Inflammatory macrophage treated with lipopolysaccharide for 4 hours (primary cell): ENCODE results near the gene RECK.
A peak's percentile ranks its signal among the peaks of the same experiment; 100 is the strongest.

ENCODE experiments used
- DNase-seq: peaks from one replicate; pipeline ENCODE4 v3.0.0-alpha.2; 2020

RECK gene

DNA sequence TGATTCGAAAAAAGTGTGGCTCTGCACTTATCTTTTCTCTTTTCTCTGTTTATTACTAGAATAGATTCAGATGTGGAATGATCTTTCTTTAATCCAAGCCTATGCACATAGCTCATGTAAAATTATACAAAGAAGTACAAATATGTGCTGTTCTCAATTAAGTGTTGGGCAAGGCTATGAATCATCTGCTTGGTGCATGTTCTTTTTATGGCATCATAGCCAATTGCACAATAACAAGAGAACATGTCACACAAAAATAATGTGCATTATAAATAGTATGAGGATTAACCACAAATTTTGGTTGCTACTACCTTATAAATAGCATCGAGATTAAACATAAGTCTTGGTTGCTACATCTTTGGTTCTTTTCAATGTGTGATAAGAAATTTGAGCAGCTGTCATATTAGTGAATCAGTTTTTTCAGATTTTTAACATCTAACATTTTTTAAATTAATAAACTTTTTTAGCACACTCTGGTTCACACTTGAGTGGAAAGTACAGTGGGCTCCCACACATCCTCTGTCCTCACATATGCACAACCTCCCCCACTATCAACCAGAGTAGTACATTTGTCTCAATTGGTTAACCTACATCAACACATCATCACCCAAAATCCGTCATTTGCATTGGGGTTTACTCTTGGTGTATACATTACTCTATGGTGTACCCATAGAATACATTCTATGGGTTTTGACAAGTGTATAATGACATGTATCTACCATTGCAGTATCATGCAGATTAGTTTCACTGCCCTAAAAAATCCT, 6.8 kb upstream of the RECK start:
- DNase-seq: peak; percentile 91

DNA sequence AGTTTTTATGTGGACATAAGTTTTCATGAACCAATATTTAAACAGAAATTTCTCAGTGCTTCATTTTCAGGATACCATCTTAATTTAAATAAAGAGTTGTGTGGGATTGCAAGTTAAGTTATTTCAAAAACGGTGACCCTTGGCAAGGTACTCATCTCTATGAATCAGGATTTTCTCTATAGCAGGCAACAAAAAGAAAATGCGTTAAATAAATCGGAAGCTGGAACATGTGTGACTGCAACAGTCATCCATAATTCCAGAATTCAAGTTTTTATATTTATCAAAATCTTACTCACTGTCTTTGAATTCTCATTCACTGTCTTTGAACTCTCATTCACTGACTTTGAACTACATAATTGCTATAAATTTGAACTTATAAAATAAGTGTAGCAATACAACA, 5.8 kb upstream of the RECK start:
- no peak for DNase-seq

DNA sequence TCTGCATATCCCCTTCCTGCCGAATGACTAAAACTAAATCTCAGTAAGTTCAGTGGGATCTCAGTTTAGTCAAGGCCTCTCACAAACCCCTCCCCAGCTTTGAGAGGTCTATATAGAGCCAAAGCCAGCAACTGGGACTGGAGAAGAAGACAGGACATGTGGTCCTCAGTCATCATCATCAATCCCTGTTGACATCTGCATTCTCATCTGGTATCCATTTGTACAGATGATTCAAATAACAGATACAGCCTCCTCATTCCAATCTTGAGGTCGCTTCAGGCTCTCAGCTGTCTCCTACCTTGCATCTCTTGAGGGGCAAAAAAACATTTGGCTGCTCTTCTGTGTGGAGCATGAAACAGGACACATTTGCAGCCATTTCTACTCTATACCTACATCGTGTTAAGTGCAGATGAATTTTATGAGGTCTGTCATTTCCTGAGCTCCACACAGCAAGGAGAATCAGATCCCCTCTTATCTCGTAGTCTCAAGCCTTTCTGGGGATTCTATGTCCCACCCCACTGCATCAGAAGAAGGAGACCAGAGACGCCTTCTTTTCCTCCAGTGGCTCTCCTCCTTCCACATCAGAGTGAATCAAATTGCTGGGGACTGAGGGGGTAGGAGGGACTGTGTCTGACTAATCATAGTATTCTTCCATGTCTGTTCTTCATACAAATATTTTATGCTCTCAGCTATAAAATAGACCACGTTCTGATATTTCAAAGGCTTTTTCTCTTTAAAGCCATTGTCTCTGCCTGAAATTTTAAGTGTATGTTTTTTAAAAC, 4.7 kb upstream of the RECK start:
- no peak for DNase-seq

DNA sequence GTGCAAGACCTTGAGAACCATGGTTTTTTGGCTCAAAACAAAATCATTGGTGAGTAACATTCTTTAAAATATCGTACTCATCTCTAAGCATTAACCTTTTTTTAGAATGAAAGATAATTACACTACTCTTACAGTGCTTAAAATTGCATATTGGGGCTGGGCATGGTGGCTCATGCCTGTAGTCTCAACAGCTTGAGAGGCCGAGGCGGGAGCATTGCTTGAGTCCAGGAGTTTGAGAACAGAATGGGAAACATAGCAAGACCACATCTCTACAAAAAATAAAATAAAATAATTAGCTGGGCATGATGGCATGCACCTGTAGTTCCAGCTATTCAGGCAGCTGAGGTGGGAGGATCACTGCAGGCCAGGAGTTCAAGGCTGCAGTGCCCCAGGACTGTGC, 2.9 kb upstream of the RECK start:
- no peak for DNase-seq

DNA sequence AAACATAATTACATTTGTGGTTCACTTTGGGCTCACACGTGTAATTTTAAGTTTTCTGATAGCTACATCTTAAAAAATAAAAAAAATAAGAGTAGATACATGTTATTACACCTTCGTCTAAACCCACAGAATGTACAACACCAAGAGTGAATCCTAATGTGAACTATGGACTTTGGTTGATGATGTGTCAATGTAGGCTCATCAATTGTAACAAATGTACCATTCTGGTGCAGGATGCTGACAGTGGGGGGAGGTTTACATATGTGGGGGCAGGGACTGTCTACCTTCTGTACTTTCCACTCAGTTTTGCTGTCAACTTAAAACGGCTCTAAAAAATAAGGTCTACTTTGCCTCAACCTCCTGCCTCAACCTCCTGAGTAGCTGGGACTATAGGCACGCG, 2.5 kb upstream of the RECK start:
- DNase-seq: no peak

DNA sequence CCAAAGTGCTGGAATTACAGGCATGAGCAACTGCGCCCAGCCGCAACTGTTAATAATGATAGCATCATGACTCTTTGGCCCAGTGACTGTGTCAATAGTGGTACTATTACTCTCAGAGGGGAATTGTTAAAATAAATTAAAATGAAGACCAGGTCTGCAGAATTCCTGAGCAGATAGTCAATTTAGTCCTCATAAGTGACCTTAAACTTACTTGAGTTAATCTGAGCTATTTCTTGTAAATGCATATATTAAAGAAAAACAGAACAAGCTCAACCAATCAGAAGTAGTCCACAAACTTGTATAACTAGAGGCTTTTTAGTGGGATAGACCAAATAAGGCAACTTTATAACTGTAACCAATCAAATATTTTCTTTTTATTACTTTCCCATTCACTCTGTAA, 1.7 kb upstream of the RECK start:
- DNase-seq: no peak

DNA sequence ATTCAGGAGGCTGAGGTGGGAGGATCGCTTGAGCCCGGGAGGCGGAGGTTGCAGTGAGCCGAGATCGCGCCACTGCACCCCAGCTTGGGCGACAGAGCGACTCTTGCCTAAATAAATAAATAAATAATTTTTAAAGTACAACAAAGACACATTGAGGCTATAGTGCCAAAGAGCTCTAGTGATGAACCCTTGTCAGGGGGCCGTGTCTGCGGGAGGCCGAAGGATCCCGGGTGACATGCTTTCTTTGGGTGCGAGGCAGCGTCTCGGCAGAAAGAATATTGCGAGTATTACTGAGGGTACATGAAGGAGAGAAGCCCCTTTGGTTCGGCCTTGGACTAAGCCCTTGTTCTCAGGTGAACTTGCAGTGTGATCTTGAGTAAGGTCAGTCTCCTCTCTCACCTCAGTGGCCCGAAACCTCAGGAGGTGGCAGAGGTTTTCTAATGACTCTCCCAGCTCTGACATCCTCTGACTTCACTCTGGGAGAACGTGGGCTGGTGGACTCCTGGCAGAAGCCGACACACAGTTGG, 397 bp upstream of the RECK start:
- no peak for DNase-seq

DNA sequence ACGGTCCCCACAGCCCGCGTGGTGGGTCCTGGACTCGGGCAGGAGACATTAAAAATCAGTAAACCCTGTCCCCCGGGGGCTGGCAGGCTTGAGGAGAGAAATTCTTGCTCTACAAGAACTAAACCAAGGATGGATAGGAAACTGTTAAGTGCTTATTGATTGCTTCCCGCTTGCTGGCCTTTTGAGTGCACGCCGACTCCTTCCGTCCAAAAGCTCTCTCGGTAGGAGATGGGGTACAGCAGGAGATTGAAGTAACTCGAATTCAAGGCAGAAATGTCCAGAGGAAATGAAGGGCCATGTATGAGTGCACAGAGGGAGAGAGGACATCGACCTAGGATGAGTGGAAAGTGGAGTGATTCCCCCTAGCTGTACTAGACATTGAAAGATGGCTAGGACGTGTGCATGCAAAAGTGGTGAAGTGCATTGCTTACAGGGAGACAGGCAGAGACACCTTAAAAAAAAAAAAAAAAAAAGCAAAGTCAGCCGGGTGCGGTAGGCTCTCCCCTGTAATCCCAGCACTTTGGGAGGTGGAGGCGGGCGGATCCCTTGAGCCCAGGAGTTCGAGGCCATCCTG, 923 bp downstream of the RECK start:
- DNase-seq: no peak

DNA sequence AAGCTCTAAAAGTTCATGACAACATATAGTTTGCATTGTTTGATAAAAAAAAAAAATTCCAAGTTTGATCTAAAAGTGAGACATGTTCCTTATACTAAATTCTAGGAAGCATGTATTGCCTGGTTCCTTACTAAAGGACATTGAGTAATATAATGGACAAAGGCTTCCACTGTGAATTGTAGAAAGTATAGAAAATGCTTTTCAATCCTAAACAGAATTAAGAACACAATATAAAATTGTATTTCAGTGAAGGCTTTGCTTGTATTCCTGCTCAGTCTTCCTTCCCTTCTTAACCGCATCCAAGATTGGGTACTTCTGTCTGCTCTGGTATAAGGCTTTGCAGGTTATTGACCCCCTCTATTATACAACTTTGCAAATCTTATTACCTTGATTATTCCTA, 2.4 kb downstream of the RECK start:
- no peak for DNase-seq

DNA sequence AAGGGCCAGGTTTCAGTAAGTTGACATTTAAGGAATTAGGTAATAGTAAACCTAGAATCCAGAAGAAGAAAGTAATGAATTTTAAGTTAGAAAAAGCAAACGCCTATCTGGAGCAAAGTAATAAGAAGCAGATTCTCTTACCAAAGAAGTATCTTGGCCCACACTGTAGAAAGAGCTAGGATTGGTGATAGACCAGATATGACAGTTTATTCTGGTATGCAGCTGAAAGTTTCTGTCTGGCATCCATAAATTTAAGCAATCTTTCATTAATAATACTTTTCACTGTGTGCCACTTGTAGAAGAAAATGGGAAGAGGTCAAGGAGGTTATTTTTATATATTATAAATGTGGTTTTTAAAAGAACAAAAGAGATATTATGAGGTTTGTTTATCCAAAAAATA, 3.0 kb downstream of the RECK start:
- DNase-seq: no peak

DNA sequence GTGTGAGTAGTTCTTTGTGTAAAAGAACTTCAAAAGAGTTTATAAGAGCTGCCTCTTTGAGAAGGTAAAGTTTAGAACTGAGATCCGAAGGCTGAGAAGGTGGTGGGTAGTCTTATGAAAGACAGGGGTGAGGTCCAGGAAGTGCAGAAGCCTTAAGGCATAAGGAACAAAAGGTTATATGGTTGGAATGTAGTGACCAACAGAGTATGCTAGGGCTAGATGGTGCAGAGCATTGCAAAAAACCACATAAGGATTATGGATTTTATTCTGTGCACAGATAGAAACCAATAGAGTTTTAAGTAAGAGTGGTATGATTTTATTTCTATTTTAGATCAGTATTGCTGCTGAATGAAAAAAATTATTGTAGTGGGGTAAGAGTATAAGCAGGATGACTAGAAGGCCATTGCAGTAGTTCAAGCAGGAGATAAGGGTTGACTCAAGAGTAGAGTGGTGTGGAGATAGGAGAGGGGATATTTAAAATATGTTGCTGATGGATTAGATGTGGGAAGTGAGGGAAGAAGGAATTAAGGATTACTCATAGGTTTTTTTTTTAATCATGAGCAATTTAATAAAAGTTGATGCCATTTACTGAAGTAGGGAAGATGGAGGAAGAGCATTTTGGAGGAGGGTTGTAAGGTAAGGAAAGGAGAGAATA, 3.7 kb downstream of the RECK start:
- no peak for DNase-seq

DNA sequence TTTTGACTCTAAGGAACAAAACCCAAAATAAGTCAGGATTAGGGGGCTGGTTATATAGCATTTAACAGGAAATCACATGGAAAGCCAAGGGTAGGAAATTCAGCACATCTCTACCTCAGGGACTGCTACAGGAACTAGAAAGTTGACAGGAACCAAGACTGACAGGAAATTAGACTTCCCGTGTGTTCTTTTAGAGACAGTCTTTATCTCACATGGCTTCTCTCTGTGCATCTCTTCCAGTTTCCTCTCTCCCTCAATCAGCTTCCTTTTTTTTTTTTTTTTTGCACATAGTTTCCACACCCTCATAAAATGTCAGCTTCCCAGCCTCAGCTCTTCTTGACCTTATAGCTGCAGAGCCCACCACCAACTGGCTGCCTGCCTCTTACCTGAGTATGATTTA, 4.8 kb downstream of the RECK start:
- peak; percentile 50 for DNase-seq

DNA sequence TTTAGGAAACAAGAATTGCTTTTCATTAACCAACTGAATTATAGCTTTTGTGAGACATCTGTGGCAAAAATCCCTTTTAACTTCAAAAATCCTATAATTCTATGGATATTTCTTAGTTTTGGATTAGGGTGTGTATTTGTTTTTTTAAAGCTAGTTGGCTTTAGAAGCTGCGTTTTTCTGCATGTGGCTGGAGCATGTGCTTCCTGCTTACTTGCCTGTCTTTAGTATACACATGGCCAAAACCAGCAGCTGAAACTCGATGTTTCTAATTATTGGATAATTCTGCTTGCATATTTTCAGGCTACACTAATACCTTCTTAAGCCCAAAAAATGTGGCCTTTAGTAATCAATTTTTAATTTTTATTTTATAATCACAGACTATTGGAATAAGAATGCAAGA, 8.9 kb downstream of the RECK start:
- no peak for DNase-seq

DNA sequence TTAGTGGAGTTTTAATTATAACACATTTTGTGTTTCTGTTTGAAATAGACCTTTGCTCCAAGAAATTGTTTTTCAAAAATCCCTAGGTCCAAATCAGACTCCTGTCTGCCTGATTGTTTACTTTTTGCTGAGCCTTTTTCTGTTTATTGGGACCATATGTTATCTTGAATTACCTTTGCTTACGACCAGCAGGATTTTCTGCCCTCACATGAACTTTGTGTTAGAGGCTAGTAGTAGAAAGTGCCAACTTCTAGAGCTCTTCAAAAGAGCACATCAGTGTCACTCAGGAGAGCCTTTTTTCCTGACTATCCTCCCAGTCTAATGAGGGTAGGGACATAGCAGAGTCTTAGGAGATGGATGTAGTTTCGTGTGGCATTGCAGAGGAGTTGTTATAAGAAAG, 10.2 kb downstream of the RECK start:
- no peak for DNase-seq

DNA sequence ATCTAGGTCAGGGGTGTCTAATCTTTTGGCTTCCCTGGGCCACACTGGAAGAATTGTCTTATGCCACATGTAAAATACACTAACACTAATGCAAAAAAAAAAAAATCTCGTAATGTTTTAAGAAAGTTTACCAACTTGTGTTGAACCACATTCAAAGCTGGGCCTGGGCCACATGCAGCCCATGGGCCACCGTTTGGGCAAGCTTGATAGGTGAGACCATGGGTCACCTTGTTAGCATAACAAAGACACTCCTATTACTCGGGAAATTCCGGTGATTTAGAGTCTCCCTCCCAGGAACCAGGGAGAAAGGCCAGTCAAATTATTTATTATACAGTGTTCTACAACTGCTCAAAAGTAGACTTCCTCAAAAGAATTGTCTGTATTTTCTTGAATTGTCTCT, 12.7 kb downstream of the RECK start:
- DNase-seq: no peak

DNA sequence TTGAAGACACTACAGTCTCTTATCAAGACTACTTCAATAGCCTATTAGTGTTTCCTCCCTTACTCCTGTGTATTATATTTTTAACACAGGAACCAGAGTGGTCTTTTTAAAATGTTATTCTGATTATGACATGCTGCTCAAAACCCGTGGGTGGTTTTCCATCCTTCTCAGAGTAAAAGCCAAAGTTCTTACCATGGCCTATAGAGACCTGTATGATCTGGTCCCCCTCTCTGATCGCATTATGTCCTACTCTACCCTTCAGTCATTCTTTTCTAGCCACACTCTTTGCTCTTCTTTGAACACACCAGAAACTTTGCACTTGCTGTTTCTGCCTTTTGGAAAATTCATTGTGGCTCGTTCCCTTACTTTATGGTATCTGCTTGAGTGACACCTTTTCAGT, 13.8 kb downstream of the RECK start:
- no peak for DNase-seq

DNA sequence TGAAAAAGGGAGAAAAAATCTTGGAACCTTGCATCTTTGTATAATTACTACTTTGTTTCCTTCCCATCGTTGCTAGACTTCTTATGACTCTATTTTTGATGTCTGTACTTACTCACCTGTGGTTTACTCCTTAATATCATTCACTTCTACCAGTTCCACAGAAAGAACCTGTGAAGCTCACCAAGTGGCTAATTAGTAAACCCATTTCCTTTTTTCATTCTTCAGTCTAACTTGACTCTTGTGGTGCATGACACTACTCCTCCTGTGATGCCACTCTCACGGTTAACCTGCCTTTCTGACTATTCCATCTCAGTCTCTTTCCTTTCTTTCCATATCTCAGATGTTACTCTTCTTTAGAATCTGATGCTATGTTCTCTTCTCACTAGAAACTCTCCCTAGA, 14.6 kb downstream of the RECK start:
- DNase-seq: no peak

DNA sequence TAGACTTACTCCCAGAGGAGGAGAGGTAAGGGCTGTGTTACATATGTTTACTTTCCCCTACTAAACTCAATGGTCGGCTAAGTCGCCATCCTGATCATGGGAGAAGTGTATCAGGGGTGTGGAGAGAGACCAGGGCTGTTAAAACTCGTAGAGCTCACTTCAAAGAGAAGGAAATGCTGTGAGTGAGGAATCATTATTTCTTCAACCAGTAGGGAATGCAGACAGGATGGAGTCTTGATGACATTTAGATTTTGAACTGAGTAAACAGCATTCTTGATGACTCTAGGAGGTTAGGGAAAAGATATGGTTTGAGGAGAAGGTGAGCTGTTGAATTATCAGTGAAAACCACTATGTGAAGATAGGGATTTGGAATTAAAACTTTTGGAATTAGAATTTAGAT, 17.3 kb downstream of the RECK start:
- DNase-seq: no peak

DNA sequence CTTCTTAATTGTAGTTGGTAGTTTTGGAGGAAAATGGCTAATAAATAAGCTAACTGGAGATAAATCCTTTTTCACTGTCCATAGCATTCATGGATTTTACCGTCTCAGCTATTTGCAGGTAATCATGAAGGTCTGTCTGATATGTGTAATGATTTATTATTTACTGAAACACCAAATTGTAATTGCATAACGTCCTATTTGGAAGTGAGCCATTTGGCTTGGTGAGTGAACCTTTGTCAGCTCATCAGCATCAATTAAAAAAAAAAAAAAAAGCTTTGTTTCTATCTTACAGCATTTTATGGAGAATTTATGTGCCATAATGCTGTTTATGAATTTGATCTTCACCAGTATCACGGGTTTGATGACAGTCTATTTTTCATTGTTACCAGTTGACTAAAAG, 20.2 kb downstream of the RECK start:
- no peak for DNase-seq

DNA sequence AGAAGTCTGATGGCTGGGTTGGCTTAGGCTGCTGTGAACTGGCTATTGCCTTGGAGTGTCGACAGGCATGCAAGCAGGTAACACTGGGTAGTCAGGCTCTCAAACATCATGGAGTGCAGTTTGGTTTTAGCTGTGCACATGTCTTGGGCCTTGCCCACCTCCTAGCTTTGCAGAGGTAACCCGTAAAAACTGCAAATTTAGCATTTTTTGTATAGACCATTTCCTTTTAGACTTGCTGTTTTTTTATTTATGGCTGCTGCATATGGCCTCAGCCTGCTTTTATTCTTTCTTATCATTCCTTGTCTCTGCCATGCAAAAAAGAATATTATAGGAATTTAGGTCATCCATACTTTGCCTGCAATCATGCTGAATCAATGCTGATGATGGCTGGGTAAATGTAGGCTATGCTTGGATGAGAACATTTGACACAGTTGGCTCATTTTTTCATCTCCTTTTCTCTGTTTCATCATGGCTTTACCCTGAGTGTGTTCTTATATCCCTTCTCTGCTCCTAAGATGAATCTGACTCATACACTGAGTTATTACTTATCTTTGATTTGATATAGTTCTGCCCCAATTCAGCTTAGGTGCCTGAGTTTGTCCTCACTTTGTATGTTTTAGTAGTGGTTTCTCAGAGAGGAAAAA, 27.2 kb downstream of the RECK start:
- no peak for DNase-seq

DNA sequence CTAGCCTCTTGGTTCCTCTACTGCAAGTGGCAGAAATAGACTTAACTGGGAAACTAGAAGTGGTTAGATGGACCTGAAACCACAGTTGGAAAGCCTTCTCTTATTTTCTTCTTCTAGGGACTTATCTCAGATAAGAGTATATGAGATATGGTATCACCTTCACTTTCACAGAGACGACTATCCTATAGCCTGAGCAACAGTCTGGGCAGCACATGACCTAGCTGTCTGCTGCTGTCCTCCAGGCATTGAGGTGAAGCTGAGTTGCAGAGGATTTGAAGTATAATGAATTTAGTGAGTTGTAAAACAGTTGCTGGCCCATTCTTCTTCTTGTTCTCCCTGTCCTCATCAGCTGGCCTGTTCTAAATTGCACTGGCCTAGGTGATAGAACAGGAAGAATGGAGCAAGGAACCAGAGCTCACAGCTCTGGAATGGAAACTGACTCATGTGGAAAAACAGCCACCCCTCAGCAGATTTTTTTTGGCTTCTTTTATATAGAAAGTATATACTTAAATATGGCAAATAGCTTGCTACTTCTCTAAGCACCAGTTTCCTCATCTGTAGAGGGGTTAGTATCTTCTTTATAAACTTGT, 27.8 kb downstream of the RECK start:
- no peak for DNase-seq

DNA sequence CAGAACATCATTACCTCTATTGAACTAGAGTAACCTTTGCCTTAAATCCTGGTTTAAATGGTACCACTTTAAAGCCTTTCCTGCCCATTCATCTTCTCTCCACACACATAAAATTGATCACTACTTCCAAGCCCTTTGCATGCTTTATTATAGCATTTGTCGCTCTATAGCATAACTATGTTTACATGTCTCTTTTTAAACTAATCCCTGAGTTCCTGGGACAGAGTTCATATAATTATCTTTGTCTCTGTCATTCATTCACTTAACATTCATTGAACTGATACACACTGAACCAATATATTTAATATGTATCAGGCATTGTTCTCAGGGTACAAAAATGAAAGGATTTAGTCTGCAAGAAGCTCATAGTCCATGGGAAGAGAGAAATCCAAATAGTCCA, 37.3 kb downstream of the RECK start:
- no peak for DNase-seq
